Peyer's patch (tissue), 4 donors: ENCODE data around the gene SYNE1.

ENCODE experiments used
- CTCF ChIP-seq, 6 experiments: fragments of 450-650 bp in 4 of 6; fragments of 200-600 bp in 2 of 6; sonication (generic) in 1 of 6; IDR thresholded peaks; one replicate each; pipeline ENCODE4 v1.5.1; 2017 to 2019; ENCODE audit warnings: antibody characterized with exemption in 6 of 6, mild to moderate bottlenecking in 3 of 6, moderate library complexity in 1 of 6
- POLR2A ChIP-seq, 2 donors: fragments of 450-650 bp; IDR thresholded peaks; one replicate each; pipeline ENCODE4 v1.5.1; 2017; ENCODE audit warnings: antibody characterized with exemption in 2 of 2, mild to moderate bottlenecking in 2 of 2, moderate library complexity in 2 of 2

- no peak for TF ChIP-seq POLR2A (IDR thresholded peaks at IDR 0.05)
- TF ChIP-seq CTCF (IDR thresholded peaks at IDR 0.05), result no peak
Observed at GRCh38 chr6:152594701-152595100, 42.5 kb downstream of the SYNE1 start.
